Measurements from ENCODE around the gene POLR2A.

The POLR2A gene

DNA sequence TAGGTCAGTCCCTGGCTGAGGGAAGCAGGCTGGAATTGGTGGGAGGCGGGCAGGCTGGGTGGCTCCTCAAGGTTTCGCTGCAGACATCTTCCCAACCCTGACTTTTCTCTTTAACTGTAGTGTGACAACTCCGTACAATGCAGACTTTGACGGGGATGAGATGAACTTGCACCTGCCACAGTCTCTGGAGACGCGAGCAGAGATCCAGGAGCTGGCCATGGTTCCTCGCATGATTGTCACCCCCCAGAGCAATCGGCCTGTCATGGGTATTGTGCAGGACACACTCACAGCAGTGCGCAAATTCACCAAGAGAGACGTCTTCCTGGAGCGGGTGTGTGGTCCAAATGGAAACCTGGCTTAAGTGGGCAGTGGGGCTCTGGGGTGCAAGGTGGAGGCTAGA, 15.0 kb downstream of the POLR2A start:
- no peaks in the 10 kb centered on the region for H3K9me3 ChIP-seq (ENCODE audit: control insufficient read depth, insufficient read depth, low read length)
- peaks cover 60% of the 10 kb centered on the region for H3K36me3 ChIP-seq (ENCODE audit: insufficient read depth, low read length)
- no peaks in the 10 kb centered on the region for H3K4me1 ChIP-seq (ENCODE audit: insufficient read depth, low read length)

DNA sequence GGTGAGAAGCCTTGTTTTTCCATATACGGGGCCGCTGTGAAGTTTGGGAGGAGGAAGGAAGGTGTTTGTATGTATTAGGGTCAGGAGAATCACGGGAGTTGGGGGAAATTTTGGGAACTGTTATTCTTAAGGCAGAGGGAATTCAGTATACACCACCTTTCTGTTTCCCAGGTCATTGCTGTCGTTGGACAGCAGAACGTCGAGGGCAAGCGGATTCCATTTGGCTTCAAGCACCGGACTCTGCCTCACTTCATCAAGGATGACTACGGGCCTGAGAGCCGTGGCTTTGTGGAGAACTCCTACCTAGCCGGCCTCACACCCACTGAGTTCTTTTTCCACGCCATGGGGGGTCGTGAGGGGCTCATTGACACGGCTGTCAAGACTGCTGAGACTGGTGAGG, 17.6 kb downstream of the POLR2A start:
- Histone ChIP-seq H3K4me1 (ENCODE audit: insufficient read depth, low read length) (no peaks in the 10 kb centered on the region), H3K9me3 (ENCODE audit: control insufficient read depth, insufficient read depth, low read length) (no peaks in the 10 kb centered on the region), H3K36me3 (ENCODE audit: insufficient read depth, low read length) (peaks cover 67% of the 10 kb centered on the region), H3K9ac (ENCODE audit: low read depth, low read length) (no peak overlapping the region)

More for the DNA sequence above, 15.0 kb downstream of the POLR2A start:
- H3K9ac ChIP-seq (ENCODE audit: low read depth, low read length) = no peak overlapping the region

DNA sequence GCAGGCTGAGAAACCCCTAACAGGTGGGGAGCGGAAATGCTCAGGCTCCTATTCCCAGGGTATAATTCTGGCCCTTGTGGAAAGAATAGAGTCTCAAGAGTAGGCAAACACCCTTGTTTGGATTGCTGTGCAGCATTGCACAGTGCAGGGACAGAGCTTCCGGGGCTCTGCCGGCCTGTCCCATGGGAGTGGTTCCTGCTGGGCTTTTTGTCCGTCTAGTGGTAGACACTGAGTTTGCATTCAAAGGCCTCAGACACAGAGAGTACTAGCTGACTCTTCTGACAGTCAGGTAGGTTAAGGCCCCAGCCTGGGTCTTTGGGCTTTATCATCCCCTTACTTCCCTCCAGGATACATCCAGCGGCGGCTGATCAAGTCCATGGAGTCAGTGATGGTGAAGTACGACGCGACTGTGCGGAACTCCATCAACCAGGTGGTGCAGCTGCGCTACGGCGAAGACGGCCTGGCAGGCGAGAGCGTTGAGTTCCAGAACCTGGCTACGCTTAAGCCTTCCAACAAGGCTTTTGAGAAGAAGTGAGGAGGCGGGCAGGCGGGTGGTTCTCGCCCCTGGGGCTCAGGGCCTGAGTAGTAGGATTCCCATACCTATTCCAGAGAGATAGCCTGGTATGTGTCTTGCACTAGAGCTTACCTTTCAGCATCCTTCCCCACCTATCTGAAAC, 18.1 kb downstream of the POLR2A start:
- no peaks in the 10 kb centered on the region for H3K9me3 ChIP-seq (ENCODE audit: control insufficient read depth, insufficient read depth, low read length)
- H3K36me3 ChIP-seq (ENCODE audit: insufficient read depth, low read length) = peaks cover 66% of the 10 kb centered on the region
- H3K9ac ChIP-seq (ENCODE audit: low read depth, low read length) = no peak overlapping the region
- no peaks in the 10 kb centered on the region for H3K4me1 ChIP-seq (ENCODE audit: insufficient read depth, low read length)

DNA sequence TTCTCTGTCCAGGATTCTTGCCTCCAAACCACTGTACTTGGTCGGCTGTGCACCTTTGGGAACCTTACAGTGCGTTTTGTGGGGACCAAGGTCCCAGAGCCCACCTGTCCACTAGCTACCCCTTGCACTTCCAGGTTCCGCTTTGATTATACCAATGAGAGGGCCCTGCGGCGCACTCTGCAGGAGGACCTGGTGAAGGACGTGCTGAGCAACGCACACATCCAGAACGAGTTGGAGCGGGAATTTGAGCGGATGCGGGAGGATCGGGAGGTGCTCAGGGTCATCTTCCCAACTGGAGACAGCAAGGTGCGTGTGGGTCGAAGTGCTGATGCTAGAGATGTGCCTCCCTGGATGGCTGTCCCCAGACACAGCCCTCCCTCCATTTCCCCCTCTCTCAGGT, 18.8 kb downstream of the POLR2A start:
- Histone ChIP-seq H3K9me3 (ENCODE audit: control insufficient read depth, insufficient read depth, low read length) (no peaks in the 10 kb centered on the region), H3K36me3 (ENCODE audit: insufficient read depth, low read length) (peaks cover 59% of the 10 kb centered on the region), H3K4me1 (ENCODE audit: insufficient read depth, low read length) (no peaks in the 10 kb centered on the region), H3K9ac (ENCODE audit: low read depth, low read length) (no peak overlapping the region)

DNA sequence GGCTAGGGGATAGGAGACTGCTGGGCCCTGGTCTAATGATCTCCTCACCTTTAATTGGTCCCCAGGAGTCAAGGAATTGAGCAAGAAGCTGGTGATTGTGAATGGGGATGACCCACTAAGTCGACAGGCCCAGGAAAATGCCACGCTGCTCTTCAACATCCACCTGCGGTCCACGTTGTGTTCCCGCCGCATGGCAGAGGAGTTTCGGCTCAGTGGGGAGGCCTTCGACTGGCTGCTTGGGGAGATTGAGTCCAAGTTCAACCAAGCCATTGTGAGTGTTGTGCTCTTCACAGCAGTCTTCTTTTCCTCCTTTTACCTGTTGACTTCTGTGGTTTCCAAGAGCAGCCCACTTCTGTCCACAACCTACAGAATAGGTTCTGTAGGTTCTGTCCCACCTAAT, 19.4 kb downstream of the POLR2A start:
- Histone ChIP-seq H3K36me3 (ENCODE audit: insufficient read depth, low read length) (peaks cover 54% of the 10 kb centered on the region), H3K9me3 (ENCODE audit: control insufficient read depth, insufficient read depth, low read length) (no peaks in the 10 kb centered on the region), H3K4me1 (ENCODE audit: insufficient read depth, low read length) (no peaks in the 10 kb centered on the region), H3K9ac (ENCODE audit: low read depth, low read length) (no peak overlapping the region)

DNA sequence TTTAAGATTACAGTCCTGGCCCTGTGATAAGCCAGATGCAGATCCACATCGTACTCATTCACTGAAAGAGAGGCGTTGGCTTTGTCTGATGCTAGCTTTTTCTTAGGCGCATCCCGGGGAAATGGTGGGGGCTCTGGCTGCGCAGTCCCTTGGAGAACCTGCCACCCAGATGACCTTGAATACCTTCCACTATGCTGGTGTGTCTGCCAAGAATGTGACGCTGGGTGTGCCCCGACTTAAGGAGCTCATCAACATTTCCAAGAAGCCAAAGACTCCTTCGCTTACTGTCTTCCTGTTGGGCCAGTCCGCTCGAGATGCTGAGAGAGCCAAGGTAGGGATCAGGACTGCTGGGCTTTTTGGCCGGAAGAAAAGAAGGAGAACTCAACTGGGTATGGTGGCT, 24.0 kb downstream of the POLR2A start:
- no peaks in the 10 kb centered on the region for H3K9me3 ChIP-seq (ENCODE audit: control insufficient read depth, insufficient read depth, low read length)
- H3K9ac ChIP-seq (ENCODE audit: low read depth, low read length) = no peak overlapping the region
- H3K36me3 ChIP-seq (ENCODE audit: insufficient read depth, low read length) = peaks cover 38% of the 10 kb centered on the region
- H3K4me1 ChIP-seq (ENCODE audit: insufficient read depth, low read length) = no peaks in the 10 kb centered on the region

DNA sequence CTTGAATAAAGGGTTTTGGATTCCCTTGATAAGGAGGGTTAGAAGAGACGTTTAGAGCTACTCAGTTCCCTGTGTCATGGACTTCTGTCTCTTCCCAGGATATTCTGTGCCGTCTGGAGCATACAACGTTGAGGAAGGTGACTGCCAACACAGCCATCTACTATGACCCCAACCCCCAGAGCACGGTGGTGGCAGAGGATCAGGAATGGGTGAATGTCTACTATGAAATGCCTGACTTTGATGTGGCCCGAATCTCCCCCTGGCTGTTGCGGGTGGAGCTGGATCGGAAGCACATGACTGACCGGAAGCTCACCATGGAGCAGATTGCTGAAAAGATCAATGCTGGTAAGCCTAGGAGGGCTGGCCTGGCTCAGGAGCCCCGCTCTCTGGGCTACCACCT, 24.7 kb downstream of the POLR2A start:
- H3K36me3 ChIP-seq (ENCODE audit: insufficient read depth, low read length) = peaks cover 32% of the 10 kb centered on the region

DNA sequence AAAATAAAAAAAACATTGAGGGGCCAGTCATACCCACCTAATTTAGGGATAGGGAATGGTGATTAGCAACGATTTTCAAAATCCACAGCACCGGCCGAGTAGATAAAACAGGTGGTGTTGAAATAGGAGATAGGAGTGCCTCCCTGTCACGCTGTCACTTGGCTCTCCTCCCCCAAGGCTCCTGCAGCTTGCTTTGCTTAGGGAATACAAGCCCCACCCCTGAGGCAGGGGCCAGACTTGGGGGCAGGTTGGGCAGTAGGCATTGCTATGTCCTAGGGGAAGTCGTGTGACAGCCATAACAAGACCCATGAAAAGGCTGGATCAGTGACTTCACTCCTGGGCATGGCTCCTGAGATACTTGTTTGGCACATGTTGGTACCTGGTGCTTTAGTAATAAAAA, 25.8 kb downstream of the POLR2A start:
- no peaks in the 10 kb centered on the region for H3K9me3 ChIP-seq (ENCODE audit: control insufficient read depth, insufficient read depth, low read length)
- no peak overlapping the region for H3K9ac ChIP-seq (ENCODE audit: low read depth, low read length)
- no peaks in the 10 kb centered on the region for H3K4me1 ChIP-seq (ENCODE audit: insufficient read depth, low read length)
- peaks cover 27% of the 10 kb centered on the region for H3K36me3 ChIP-seq (ENCODE audit: insufficient read depth, low read length)

More for the DNA sequence above, 24.7 kb downstream of the POLR2A start:
- Histone ChIP-seq H3K9me3 (ENCODE audit: control insufficient read depth, insufficient read depth, low read length) (no peaks in the 10 kb centered on the region), H3K9ac (ENCODE audit: low read depth, low read length) (no peak overlapping the region), H3K4me1 (ENCODE audit: insufficient read depth, low read length) (no peaks in the 10 kb centered on the region)

DNA sequence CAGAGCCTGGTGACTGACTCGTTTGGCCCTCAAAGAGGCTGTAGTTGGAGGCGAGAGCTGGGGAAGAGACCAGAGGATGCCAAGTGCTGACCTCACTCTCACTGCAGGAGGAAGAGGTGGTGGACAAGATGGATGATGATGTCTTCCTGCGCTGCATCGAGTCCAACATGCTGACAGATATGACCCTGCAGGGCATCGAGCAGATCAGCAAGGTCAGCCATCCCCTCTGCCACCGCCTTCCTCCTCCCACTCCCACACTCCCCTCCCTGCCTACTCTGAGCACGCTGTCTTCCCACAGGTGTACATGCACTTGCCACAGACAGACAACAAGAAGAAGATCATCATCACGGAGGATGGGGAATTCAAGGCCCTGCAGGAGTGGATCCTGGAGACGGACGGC, 26.9 kb downstream of the POLR2A start:
- Histone ChIP-seq H3K36me3 (ENCODE audit: insufficient read depth, low read length) (peaks cover 25% of the 10 kb centered on the region), H3K4me1 (ENCODE audit: insufficient read depth, low read length) (no peaks in the 10 kb centered on the region), H3K9me3 (ENCODE audit: control insufficient read depth, insufficient read depth, low read length) (no peaks in the 10 kb centered on the region), H3K9ac (ENCODE audit: low read depth, low read length) (no peak overlapping the region)

DNA sequence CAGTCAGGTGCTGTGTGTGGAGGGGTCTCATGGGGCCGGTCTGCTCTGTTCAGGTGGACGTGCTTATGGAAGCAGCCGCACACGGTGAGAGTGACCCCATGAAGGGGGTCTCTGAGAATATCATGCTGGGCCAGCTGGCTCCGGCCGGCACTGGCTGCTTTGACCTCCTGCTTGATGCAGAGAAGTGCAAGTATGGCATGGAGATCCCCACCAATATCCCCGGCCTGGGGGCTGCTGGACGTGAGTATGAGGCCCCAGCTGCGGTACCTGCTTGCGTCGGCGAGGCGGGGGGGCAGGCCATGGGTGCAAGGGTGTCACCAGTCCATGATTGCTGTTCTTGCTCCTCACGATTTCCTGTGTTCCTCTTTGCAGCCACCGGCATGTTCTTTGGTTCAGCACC, 27.9 kb downstream of the POLR2A start:
- H3K9ac ChIP-seq (ENCODE audit: low read depth, low read length) = no peak overlapping the region
- peaks cover 17% of the 10 kb centered on the region for H3K36me3 ChIP-seq (ENCODE audit: insufficient read depth, low read length)
- H3K4me1 ChIP-seq (ENCODE audit: insufficient read depth, low read length) = no peaks in the 10 kb centered on the region
- H3K9me3 ChIP-seq (ENCODE audit: control insufficient read depth, insufficient read depth, low read length) = no peaks in the 10 kb centered on the region

DNA sequence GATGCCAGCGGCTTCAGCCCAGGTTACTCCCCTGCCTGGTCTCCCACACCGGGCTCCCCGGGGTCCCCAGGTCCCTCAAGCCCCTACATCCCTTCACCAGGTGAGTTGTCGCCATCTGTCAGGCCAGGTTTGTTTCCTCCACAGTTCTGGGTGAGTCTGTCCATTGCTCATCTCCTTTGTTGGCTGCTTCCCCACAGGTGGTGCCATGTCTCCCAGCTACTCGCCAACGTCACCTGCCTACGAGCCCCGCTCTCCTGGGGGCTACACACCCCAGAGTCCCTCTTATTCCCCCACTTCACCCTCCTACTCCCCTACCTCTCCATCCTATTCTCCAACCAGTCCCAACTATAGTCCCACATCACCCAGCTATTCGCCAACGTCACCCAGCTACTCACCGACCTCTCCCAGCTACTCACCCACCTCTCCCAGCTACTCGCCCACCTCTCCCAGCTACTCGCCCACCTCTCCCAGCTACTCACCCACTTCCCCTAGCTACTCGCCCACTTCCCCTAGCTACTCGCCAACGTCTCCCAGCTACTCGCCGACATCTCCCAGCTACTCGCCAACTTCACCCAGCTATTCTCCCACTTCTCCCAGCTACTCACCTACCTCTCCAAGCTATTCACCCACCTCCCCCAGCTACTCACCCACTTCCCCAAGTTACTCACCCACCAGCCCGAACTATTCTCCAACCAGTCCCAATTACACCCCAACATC, 28.8 kb downstream of the POLR2A start:
- no peaks in the 10 kb centered on the region for H3K4me1 ChIP-seq (ENCODE audit: insufficient read depth, low read length)
- H3K36me3 ChIP-seq (ENCODE audit: insufficient read depth, low read length) = peaks cover 15% of the 10 kb centered on the region
- H3K9ac ChIP-seq (ENCODE audit: low read depth, low read length) = no peak overlapping the region
- no peaks in the 10 kb centered on the region for H3K9me3 ChIP-seq (ENCODE audit: control insufficient read depth, insufficient read depth, low read length)

DNA sequence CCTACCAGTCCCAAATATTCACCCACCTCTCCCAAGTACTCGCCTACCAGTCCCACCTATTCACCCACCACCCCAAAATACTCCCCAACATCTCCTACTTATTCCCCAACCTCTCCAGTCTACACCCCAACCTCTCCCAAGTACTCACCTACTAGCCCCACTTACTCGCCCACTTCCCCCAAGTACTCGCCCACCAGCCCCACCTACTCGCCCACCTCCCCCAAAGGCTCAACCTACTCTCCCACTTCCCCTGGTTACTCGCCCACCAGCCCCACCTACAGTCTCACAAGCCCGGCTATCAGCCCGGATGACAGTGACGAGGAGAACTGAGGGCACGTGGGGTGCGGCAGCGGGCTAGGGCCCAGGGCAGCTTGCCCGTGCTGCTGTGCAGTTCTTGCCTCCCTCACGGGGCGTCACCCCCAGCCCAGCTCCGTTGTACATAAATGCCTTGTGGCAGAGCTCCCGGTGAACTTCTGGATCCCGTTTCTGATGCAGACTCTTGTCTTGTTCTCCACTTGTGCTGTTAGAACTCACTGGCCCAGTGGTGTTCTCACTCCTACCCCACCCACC, 29.8 kb downstream of the POLR2A start:
- H3K36me3 ChIP-seq (ENCODE audit: insufficient read depth, low read length) = peaks cover 12% of the 10 kb centered on the region
- no peak overlapping the region for H3K9ac ChIP-seq (ENCODE audit: low read depth, low read length)
- no peaks in the 10 kb centered on the region for H3K4me1 ChIP-seq (ENCODE audit: insufficient read depth, low read length)
- H3K9me3 ChIP-seq (ENCODE audit: control insufficient read depth, insufficient read depth, low read length) = no peaks in the 10 kb centered on the region

DNA sequence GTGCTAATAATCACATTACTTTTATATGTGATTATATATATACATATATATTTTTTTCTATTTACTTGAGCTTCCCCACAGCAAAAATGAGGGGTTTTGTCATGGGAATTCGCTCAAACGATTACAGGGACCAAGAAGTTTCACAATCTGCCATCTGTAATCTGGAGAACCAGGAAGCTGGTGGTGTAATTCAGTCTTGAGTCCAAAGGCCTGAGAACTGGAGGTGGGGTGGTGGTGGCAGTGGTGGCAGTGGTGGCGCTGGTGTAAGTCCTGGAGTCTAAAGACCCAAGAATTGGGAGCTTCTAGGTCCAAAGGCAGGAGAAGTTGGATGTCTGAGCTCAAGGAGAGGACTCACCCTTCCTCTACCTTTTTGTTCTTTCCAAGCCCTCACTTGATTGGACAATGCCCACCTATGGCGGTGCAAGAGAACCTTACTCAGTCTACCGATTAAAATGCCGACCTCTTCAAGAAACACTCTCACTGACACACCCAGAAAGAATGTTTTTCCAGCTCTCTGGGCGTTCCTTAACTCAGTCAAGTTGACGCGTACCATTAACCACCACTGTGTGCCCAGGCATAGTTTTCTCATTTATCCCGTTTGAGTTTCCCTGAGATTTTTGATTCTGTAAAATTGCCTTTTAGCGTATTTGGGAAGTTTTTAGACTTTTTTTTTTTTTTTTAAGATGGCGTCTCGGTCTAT, 31.9 kb downstream of the POLR2A start:
- Histone ChIP-seq H3K4me1 (ENCODE audit: insufficient read depth, low read length) (no peaks in the 10 kb centered on the region), H3K9me3 (ENCODE audit: control insufficient read depth, insufficient read depth, low read length) (no peaks in the 10 kb centered on the region), H3K36me3 (ENCODE audit: insufficient read depth, low read length) (peaks cover 8% of the 10 kb centered on the region; the same call in 1 of the 2 replicates), H3K9ac (ENCODE audit: low read depth, low read length) (no peak overlapping the region)

DNA sequence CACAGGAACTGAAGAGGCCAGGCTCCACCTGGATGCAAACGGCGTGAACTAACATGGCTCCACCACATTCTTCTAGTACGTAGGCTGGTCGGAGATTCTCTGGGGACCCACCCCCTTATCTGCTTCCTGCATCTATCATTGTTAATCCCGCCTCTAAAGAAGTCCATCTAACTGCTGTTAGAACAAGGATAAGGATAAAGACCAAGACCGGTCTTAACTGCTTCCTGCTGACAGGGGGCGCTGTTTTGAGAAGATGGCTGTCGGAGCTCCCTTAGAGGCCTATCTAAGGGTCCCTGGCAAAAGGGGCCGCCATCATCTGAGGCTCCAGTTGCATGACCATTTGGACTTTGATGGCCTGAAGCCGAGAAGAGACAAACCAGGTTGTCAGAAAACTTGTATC, 38.9 kb downstream of the POLR2A start:
- Histone ChIP-seq H3K9ac (ENCODE audit: low read depth, low read length) (no peak overlapping the region), H3K36me3 (ENCODE audit: insufficient read depth, low read length) (no peaks in the 10 kb centered on the region), H3K4me1 (ENCODE audit: insufficient read depth, low read length) (no peaks in the 10 kb centered on the region), H3K9me3 (ENCODE audit: control insufficient read depth, insufficient read depth, low read length) (no peaks in the 10 kb centered on the region; the same call in 1 of the 2 replicates)
